ENCODE measurements around the gene OTULIN.

Gene OTULIN

GRCh38 chr5:14723701-14724132 is 59.2 kb downstream of the OTULIN start:
- DNase-seq, result no peak

GRCh38 chr5:14724633-14725032 is 60.1 kb downstream of the OTULIN start:
- DNase-seq, result no peak

GRCh38 chr5:14726066-14726838 is 61.7 kb downstream of the OTULIN start:
- DNase-seq, result no peak

GRCh38 chr5:14727428-14727865 is 62.9 kb downstream of the OTULIN start:
- DNase-seq, result peak; percentile 59

GRCh38 chr5:14727928-14728458 is 63.5 kb downstream of the OTULIN start:
- no peak for DNase-seq

GRCh38 chr5:14728459-14728938 is 64.0 kb downstream of the OTULIN start:
- no peak for DNase-seq

GRCh38 chr5:14729448-14730385 is 65.2 kb downstream of the OTULIN start:
- DNase-seq, result no peak

- no peak for DNase-seq
Measured at GRCh38 chr5:14730466-14730865, 65.9 kb downstream of the OTULIN start.

GRCh38 chr5:14730881-14731280 is 66.4 kb downstream of the OTULIN start:
- DNase-seq, result no peak

- no peak for DNase-seq
Measured at GRCh38 chr5:14732991-14733390, 68.5 kb downstream of the OTULIN start.

GRCh38 chr5:14733661-14734060 is 69.1 kb downstream of the OTULIN start:
- no peak for DNase-seq

- no peak for DNase-seq
Measured at GRCh38 chr5:14734396-14734795, 69.9 kb downstream of the OTULIN start.

- DNase-seq, result no peak
Measured at GRCh38 chr5:14735944-14736343, 71.4 kb downstream of the OTULIN start.

GRCh38 chr5:14737291-14737690 is 72.8 kb downstream of the OTULIN start:
- no peak for DNase-seq

GRCh38 chr5:14738050-14738449 is 73.5 kb downstream of the OTULIN start:
- DNase-seq, result no peak

GRCh38 chr5:14739538-14739937 is 75.0 kb downstream of the OTULIN start:
- DNase-seq, result no peak

- DNase-seq, result no peak
Measured at GRCh38 chr5:14739981-14740380, 75.5 kb downstream of the OTULIN start.

- no peak for DNase-seq
Measured at GRCh38 chr5:14741131-14741530, 76.6 kb downstream of the OTULIN start.

- DNase-seq, result no peak
Measured at GRCh38 chr5:14741801-14742440, 77.4 kb downstream of the OTULIN start.

- no peak for DNase-seq
Measured at GRCh38 chr5:14742498-14742897, 78.0 kb downstream of the OTULIN start.

GRCh38 chr5:14743601-14744295 is 79.2 kb downstream of the OTULIN start:
- DNase-seq, result no peak

Data from activated CD4-positive, alpha-beta T cell treated with anti-CD3 and anti-CD28 coated beads for 1 hour (primary cell).